HG03571 (cell line): ENCODE measurements around the gene OSR1.

Experiments used
- ATAC-seq: cut with Tn5 transposase; IDR thresholded peaks from one replicate; pipeline ENCODE4 v1.9.1; 2021; ENCODE audit not compliant: unreplicated experiment

OSR1 gene

GRCh38 chr2:19359456-19359855 lies 1.0 kb upstream of the OSR1 start:
- ATAC-seq: no peak

GRCh38 chr2:19359021-19359357 lies 566 bp upstream of the OSR1 start:
- ATAC-seq: no peak

GRCh38 chr2:19357402-19358241 lies 801 bp downstream of the OSR1 start:
- no peak for ATAC-seq

GRCh38 chr2:19356545-19357401 lies 1.6 kb downstream of the OSR1 start:
- ATAC-seq: no peak

- ATAC-seq: no peak
Measured at GRCh38 chr2:19355931-19356544, 2.4 kb downstream of the OSR1 start.

- no peak for ATAC-seq
Measured at GRCh38 chr2:19355416-19355821, 3.0 kb downstream of the OSR1 start.

- no peak for ATAC-seq
Measured at GRCh38 chr2:19355014-19355405, 3.4 kb downstream of the OSR1 start.

- no peak for ATAC-seq
Measured at GRCh38 chr2:19353721-19354050, 4.7 kb downstream of the OSR1 start.

GRCh38 chr2:19352946-19353720 lies 5.3 kb downstream of the OSR1 start:
- ATAC-seq: no peak

GRCh38 chr2:19351899-19352697 lies 6.3 kb downstream of the OSR1 start:
- no peak for ATAC-seq

- ATAC-seq: no peak
Measured at GRCh38 chr2:19351499-19351898, 6.9 kb downstream of the OSR1 start.

GRCh38 chr2:19350678-19351401 lies 7.6 kb downstream of the OSR1 start:
- no peak for ATAC-seq

GRCh38 chr2:19349911-19350677 lies 8.3 kb downstream of the OSR1 start:
- ATAC-seq: no peak

GRCh38 chr2:19348692-19349091 lies 9.7 kb downstream of the OSR1 start:
- no peak for ATAC-seq

GRCh38 chr2:19347619-19348562 lies 10.5 kb downstream of the OSR1 start:
- peak; percentile 90 for ATAC-seq

- ATAC-seq: peak; percentile 4
Measured at GRCh38 chr2:19346983-19347618, 11.3 kb downstream of the OSR1 start.

GRCh38 chr2:19337742-19338141 lies 20.7 kb downstream of the OSR1 start:
- ATAC-seq: no peak
